Measurements from ENCODE around the gene CEP63.

Gene CEP63

DNA sequence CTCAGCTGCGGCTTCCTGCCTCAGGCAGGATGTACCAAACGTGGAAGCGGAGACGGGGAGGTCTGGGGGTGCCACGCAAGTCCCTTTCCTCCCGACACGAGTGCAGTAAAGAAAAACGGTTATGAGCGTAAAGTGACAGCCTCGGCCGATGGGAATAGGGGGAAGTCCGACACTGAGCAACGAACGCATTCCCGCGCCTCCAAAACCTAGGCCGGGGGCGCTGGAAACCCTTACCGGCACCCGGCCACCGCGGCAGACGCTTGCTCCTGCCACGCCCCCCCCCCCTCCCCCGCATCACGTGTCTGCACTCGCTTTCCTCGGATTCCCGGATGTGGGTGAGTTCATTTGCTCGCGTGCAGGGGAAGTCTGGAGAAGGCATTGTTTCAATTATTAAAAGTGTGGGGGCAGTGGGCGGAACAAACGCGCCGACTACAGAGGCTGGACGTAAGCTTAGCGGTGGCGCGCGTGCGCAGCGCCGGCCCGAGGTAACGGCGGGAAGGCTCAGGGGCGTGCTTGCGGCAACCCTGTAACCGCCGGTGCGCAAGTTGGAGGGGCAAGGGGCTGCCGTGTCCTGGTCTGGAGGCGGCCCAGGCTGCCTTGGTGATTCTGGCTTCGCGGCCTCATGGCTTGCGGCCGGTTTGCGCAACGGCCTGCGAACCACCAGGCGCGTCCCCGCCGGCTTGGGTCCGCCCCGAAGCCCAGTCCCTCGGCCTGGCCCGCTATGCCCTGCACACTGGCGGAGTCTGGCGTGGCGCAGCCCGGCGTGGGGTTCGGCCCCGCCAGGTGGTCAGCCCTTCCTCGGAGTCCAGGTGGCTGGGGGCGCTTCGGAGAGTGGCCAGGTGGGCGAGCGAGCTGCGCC lies at the start of gene CEP63, which contains the start of gene ANAPC13:
Gene CEP63, plus strand, starts transcription at position 340 of the 859 bp plus-strand sequence. CDS start 9,264 bp downstream, outside the sequence.
Gene ANAPC13, minus strand, starts transcription at position 268 of the 859 bp plus-strand sequence. CDS start 3,081 bp downstream, outside the sequence.
- Histone ChIP-seq H3K4me3 (ENCODE audit: low read length) (peak within 1 kb of the TSS; percentile 72), H3K36me3 (ENCODE audit: control insufficient read depth, insufficient read depth, low read length) (peaks cover 9% of the 10 kb centered on the region), H3K27ac (ENCODE audit: low read depth, low read length) (peak within 1 kb of the TSS; percentile 86), H3K4me1 (ENCODE audit: control insufficient read depth, insufficient read depth, low read length) (peaks cover 13% of the 10 kb centered on the region), H3K27me3 (ENCODE audit: control insufficient read depth, insufficient read depth, low read length) (no peaks in the 10 kb centered on the region), H3K9ac (ENCODE audit: low read length) (peak within 1 kb of the TSS; percentile 81)

DNA sequence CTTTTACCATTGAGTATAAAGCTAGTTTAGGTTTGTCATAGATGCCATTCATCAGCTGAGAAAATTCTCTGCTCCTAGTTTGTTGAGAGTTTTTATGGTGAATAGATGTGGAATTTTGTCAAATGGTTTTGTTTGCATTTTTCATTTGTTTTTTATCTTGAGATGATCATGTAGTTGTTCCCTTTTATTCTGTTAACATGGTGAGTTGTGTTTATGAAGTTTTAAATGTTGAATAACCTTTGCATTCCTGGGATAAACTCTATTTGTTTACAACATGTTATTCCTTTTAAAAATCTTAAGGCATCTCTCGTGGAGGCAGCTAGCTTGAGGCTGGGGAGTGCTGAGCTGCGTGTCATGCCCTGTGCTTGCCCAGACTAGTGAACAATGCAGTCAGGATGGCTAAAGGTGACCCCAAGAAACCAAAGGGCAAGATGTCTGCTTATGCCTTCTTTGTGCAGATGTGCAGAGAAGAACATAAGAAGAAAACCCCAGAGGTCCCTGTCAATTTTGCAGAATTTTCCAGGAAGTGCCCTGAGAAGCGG lies 48.6 kb upstream of the CEP63 start:
- no peak overlapping the region for H3K9ac ChIP-seq (ENCODE audit: low read length)
- no peaks in the 10 kb centered on the region for H3K36me3 ChIP-seq (ENCODE audit: control insufficient read depth, insufficient read depth, low read length)
- H3K4me1 ChIP-seq (ENCODE audit: control insufficient read depth, insufficient read depth, low read length) = no peaks in the 10 kb centered on the region
- no peak overlapping the region for H3K27ac ChIP-seq (ENCODE audit: low read depth, low read length)
- H3K4me3 ChIP-seq (ENCODE audit: low read length) = no peak overlapping the region
- no peaks in the 10 kb centered on the region for H3K27me3 ChIP-seq (ENCODE audit: control insufficient read depth, insufficient read depth, low read length)

DNA sequence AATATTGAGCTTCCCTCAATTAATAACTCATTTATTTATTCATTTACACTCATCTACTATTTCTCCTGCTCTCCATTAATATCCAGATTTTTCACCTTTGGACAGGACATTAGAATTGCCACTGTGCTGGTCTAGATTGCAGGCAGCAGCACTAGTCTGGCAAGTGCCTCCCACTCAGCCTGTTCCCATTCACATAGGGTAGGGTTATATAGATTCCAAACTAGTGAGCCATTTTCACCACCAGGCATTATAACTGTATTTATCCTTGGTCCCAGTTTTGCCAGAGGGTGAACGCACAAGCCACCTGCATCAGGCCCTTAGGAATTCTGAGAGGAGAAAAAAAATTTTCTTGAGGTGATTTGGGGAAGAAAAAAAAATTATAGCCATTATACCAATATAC lies 44.5 kb upstream of the CEP63 start:
- Histone ChIP-seq H3K27me3 (ENCODE audit: control insufficient read depth, insufficient read depth, low read length) (no peaks in the 10 kb centered on the region), H3K27ac (ENCODE audit: low read depth, low read length) (no peak overlapping the region), H3K4me1 (ENCODE audit: control insufficient read depth, insufficient read depth, low read length) (no peaks in the 10 kb centered on the region), H3K9ac (ENCODE audit: low read length) (no peak overlapping the region), H3K36me3 (ENCODE audit: control insufficient read depth, insufficient read depth, low read length) (no peaks in the 10 kb centered on the region), H3K4me3 (ENCODE audit: low read length) (no peak overlapping the region)

DNA sequence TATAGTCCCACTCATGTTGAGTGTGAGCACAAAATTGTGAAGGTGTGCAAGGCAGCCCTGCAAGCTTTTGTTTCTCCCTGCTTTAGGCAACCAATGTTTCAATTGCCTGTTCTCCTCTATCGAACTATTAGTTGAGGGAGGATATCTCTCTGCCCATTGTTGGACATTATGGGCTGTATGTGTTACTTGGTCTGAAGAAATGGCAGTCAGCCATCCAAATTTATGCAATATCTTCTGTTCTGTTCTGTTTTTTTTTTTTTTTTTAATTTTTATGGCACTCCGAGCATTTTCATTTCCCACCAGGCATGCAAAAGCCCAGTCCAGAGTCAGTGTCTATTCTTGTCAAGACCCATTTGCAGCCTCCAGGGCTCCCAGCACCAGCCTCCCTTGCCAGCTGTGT lies 44.0 kb upstream of the CEP63 start:
- Histone ChIP-seq H3K27ac (ENCODE audit: low read depth, low read length) (no peak overlapping the region), H3K9ac (ENCODE audit: low read length) (no peak overlapping the region), H3K4me1 (ENCODE audit: control insufficient read depth, insufficient read depth, low read length) (no peaks in the 10 kb centered on the region), H3K36me3 (ENCODE audit: control insufficient read depth, insufficient read depth, low read length) (no peaks in the 10 kb centered on the region), H3K4me3 (ENCODE audit: low read length) (no peak overlapping the region), H3K27me3 (ENCODE audit: control insufficient read depth, insufficient read depth, low read length) (no peaks in the 10 kb centered on the region)

DNA sequence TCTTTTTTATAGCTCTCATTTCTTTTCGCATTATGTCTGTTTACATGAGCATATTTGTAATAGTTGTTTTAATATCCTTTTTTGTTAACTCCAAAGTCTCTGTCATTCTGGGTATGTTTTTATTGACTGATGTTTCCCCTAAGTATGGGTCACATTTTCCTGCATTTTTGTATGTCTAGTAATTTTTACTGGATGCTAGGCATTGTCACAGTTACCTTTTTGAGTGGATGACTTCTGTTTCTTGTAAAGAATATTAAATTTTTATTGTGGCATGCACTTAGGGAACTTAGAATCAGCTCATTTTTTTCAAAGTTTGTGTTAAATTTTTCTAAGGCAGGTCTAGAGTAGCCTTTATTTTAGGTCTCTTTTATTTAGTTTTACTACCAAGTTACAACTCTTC lies 40.8 kb upstream of the CEP63 start:
- no peaks in the 10 kb centered on the region for H3K4me1 ChIP-seq (ENCODE audit: control insufficient read depth, insufficient read depth, low read length)

DNA sequence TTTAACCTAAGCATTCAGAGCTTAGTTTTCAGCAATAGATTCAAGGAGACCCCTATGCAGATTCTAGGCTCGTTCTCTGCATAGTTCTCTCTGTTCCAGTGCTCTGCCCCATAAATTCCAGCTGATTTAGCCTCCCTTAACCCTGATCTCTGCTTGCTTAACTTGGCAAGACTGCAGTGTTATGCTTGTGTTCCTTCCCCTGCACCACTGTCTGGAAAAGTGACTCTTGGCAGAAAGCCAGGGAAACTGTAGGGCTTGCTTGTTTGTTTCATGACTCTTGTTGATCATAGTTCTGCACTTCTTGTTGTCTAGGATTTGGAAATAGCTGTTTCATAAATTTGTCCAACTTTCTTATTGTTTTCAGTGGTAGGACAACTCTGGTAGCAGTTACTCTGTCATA lies 40.2 kb upstream of the CEP63 start:
- Histone ChIP-seq H3K4me1 (ENCODE audit: control insufficient read depth, insufficient read depth, low read length) (no peaks in the 10 kb centered on the region), H3K27ac (ENCODE audit: low read depth, low read length) (no peak overlapping the region), H3K36me3 (ENCODE audit: control insufficient read depth, insufficient read depth, low read length) (no peaks in the 10 kb centered on the region), H3K9ac (ENCODE audit: low read length) (no peak overlapping the region), H3K4me3 (ENCODE audit: low read length) (no peak overlapping the region), H3K27me3 (ENCODE audit: control insufficient read depth, insufficient read depth, low read length) (no peaks in the 10 kb centered on the region)

More for the DNA sequence above, 40.8 kb upstream of the CEP63 start:
- no peak overlapping the region for H3K4me3 ChIP-seq (ENCODE audit: low read length)
- no peak overlapping the region for H3K9ac ChIP-seq (ENCODE audit: low read length)
- no peaks in the 10 kb centered on the region for H3K27me3 ChIP-seq (ENCODE audit: control insufficient read depth, insufficient read depth, low read length)
- H3K27ac ChIP-seq (ENCODE audit: low read depth, low read length) = no peak overlapping the region
- no peaks in the 10 kb centered on the region for H3K36me3 ChIP-seq (ENCODE audit: control insufficient read depth, insufficient read depth, low read length)

DNA sequence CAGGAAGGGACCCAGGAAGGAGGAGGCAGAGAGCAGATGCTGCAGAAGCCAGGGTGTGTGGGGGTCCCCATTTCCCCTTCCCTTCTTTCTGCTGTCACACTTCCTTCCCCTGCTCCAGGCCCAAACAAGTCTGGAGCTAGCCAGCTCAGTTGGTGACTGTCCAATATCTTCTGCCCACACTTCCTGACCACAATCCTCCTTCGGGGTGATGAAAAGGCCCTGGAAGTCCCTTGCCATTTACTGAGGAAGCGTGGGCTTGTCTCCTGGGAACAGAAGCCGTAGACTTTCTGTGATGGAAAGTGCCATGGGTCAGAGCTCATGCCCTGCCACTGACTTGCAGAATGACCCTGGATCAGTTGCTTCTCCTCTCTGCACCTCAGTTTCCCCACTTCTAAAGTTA lies 39.1 kb upstream of the CEP63 start:
- Histone ChIP-seq H3K27ac (ENCODE audit: low read depth, low read length) (no peak overlapping the region), H3K36me3 (ENCODE audit: control insufficient read depth, insufficient read depth, low read length) (no peaks in the 10 kb centered on the region)

DNA sequence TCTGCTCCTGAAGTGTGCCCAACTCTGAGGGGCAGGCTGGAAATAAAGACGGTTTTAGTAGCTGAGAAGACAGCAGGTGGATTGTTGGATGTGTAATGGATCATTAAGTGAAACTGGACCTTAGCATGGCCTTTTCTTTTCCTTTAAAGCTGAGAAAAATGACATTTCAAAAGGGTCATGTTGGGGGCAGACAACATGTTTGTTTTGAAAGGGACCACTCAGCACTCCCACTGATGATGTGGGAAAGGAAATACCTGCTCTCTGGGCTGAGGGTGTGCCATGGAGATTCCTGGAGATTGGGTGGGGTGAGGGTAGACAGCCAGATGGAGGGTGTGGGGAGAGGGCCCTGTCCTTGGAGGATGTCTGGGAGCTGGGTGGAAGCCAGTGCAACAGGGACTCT lies 38.5 kb upstream of the CEP63 start:
- no peaks in the 10 kb centered on the region for H3K27me3 ChIP-seq (ENCODE audit: control insufficient read depth, insufficient read depth, low read length)
- no peak overlapping the region for H3K4me3 ChIP-seq (ENCODE audit: low read length)
- H3K9ac ChIP-seq (ENCODE audit: low read length) = no peak overlapping the region
- H3K36me3 ChIP-seq (ENCODE audit: control insufficient read depth, insufficient read depth, low read length) = no peaks in the 10 kb centered on the region
- no peak overlapping the region for H3K27ac ChIP-seq (ENCODE audit: low read depth, low read length)
- no peaks in the 10 kb centered on the region for H3K4me1 ChIP-seq (ENCODE audit: control insufficient read depth, insufficient read depth, low read length)

More for the DNA sequence above, 39.1 kb upstream of the CEP63 start:
- no peak overlapping the region for H3K9ac ChIP-seq (ENCODE audit: low read length)
- H3K27me3 ChIP-seq (ENCODE audit: control insufficient read depth, insufficient read depth, low read length) = no peaks in the 10 kb centered on the region
- H3K4me3 ChIP-seq (ENCODE audit: low read length) = no peak overlapping the region
- no peaks in the 10 kb centered on the region for H3K4me1 ChIP-seq (ENCODE audit: control insufficient read depth, insufficient read depth, low read length)

DNA sequence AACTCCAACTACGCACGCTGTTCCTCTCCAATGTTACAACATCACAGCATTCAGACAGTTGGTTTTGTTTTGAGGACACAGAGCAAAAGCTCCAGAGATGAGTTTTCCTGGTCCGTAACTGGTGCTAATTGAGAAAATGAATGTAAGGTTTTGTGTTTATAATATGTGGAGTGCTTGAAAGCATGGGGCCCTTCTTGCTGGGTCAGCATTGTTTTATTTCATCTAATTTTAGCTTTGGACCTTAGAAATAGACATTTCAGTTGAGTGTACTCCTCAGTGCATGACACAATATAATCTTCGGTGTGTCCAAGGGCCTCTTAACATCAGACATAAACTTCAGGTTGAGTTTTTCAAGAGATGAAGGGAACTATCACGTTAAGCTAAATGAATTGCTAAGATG lies 37.2 kb upstream of the CEP63 start:
- Histone ChIP-seq H3K9ac (ENCODE audit: low read length) (no peak overlapping the region), H3K4me1 (ENCODE audit: control insufficient read depth, insufficient read depth, low read length) (no peaks in the 10 kb centered on the region), H3K4me3 (ENCODE audit: low read length) (no peak overlapping the region), H3K27me3 (ENCODE audit: control insufficient read depth, insufficient read depth, low read length) (no peaks in the 10 kb centered on the region), H3K27ac (ENCODE audit: low read depth, low read length) (no peak overlapping the region), H3K36me3 (ENCODE audit: control insufficient read depth, insufficient read depth, low read length) (no peaks in the 10 kb centered on the region)

DNA sequence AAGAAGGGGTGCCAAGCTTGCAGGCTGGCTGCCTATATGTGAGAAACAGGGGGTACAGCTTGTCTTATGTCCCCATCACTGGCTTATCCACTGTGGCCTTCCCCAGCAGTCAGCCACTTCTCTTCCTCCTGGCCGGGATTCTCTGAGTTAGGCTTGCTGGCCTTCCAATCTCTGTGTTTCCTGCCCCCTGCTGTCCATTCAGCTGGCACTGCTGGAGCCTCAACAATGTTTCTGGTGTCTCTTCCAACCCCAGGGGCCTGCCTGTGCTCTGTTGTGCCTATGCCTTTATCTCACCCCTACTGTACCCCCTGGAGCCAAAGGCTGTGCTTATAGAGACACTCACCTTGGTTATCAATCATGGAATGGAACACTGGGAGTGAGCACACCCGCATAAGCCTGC lies 36.6 kb upstream of the CEP63 start:
- no peaks in the 10 kb centered on the region for H3K27me3 ChIP-seq (ENCODE audit: control insufficient read depth, insufficient read depth, low read length)
- no peaks in the 10 kb centered on the region for H3K36me3 ChIP-seq (ENCODE audit: control insufficient read depth, insufficient read depth, low read length)
- no peak overlapping the region for H3K9ac ChIP-seq (ENCODE audit: low read length)
- no peaks in the 10 kb centered on the region for H3K4me1 ChIP-seq (ENCODE audit: control insufficient read depth, insufficient read depth, low read length)
- no peak overlapping the region for H3K27ac ChIP-seq (ENCODE audit: low read depth, low read length)
- H3K4me3 ChIP-seq (ENCODE audit: low read length) = no peak overlapping the region

DNA sequence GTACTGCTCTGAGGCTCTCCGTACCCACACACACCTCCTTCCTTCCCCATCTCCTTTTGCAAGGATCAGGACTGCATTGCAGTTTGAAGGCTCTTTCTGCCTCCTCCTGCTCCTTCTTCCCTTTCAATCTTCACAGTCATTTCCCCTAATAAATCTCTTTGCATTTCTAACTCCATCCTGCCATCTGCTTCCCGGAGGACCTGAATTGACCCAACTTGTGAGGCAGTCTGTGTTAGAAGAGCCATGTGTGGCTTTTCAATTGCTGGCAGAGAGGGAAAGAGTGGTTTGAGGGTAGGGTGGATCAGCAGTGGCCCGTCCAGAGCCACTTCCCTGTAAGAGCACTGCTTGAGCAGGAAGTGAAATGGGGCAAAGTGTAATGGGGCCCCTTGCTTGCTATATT lies 35.9 kb upstream of the CEP63 start:
- no peaks in the 10 kb centered on the region for H3K36me3 ChIP-seq (ENCODE audit: control insufficient read depth, insufficient read depth, low read length)
- H3K9ac ChIP-seq (ENCODE audit: low read length) = no peak overlapping the region
- no peaks in the 10 kb centered on the region for H3K27me3 ChIP-seq (ENCODE audit: control insufficient read depth, insufficient read depth, low read length)
- H3K27ac ChIP-seq (ENCODE audit: low read depth, low read length) = no peak overlapping the region
- H3K4me3 ChIP-seq (ENCODE audit: low read length) = no peak overlapping the region
- no peaks in the 10 kb centered on the region for H3K4me1 ChIP-seq (ENCODE audit: control insufficient read depth, insufficient read depth, low read length)

DNA sequence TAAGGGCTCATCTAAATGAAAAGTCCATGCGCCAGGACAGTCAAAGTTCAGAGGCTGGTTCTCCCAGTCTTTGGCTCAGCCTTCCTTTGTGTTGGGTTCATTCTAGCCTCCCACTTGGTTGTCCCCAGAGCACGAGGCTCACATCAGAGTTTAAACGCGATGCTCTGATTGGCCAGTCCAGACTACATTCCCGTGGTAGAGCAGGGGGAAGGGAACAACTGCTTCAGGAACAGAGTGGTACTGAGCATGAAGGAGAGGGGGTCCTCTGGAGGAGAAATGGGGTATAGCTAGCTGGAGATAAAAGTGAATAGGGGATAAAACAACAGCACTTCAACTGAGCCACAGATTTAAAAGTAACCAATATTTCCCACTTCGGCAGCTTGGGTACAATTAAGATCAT lies 32.2 kb upstream of the CEP63 start:
- Histone ChIP-seq H3K27me3 (ENCODE audit: control insufficient read depth, insufficient read depth, low read length) (no peaks in the 10 kb centered on the region), H3K36me3 (ENCODE audit: control insufficient read depth, insufficient read depth, low read length) (no peaks in the 10 kb centered on the region), H3K4me3 (ENCODE audit: low read length) (no peak overlapping the region), H3K9ac (ENCODE audit: low read length) (no peak overlapping the region), H3K4me1 (ENCODE audit: control insufficient read depth, insufficient read depth, low read length) (no peaks in the 10 kb centered on the region), H3K27ac (ENCODE audit: low read depth, low read length) (no peak overlapping the region)

Measured in rectal smooth muscle tissue (tissue), 1 donor.